A549 (cell line): Measurements from ENCODE around the gene MOB1B. TPM values are rescaled to one million over a fixed set of nuclear protein-coding genes. Genes with fewer than 3 reads are reported as not detected.
"Not testable (repeated sequence)": the region's sequence is repeated elsewhere in the genome, so short reads cannot be mapped to it uniquely, and the experiment has no call there.

Source experiments
- ATAC-seq, 2 experiments: fragments of 200-7000 bp in 1 of 2; fragments of >200 bp in 1 of 2; cut with Nextera tagmentation in 1 of 2; cut with Tn5 transposase in 1 of 2; 3 replicates each; pipeline versions ENCODE4 v1.8.0 to v1.9.1; 2018 to 2020; ENCODE audit warnings: mild to moderate bottlenecking in 1 of 2, moderate library complexity in 1 of 2
- CTCF ChIA-PET: fragments of 300-600 bp; sonication (Branson Sonifier 250); formaldehyde crosslinking; extraction: SDS; loops from one replicate; lab custom pipeline; 2021; ENCODE audit warnings: antibody characterized with exemption, inconsistent platforms; lab: Yijun Ruan, JAX
- POLR2A ChIA-PET: fragments of 350-600 bp; formaldehyde crosslinking; extraction: SDS; loops from one replicate; lab custom pipeline; 2021; ENCODE audit warnings: antibody characterized with exemption, inconsistent platforms; lab: Yijun Ruan, JAX
- DNase-seq, 2 experiments: peaks; one replicate each; pipeline versions ENCODE4 v3.0.0 to v3.0.0-alpha.2; 2011 to 2016; ENCODE audit warnings: low read depth in 1 of 2, low spot score in 1 of 2
- FAIRE-seq: peaks from 2 replicates; lab custom pipeline; 2011; peaks lifted over from hg19 to GRCh38; lab: Jason Lieb, UNC
- H3K27ac ChIP-seq, 2 experiments: fragments of >200 bp; sonication (Bioruptor Twin); formaldehyde crosslinking; 3 replicates each; pipeline ENCODE4 v1.5.1; 2016 to 2017
- H3K4me1 ChIP-seq: fragments of >200 bp; sonication (Bioruptor Twin); formaldehyde crosslinking; 3 replicates; pipeline ENCODE4 v1.6.1; 2016
- H3K4me2 ChIP-seq: fragments of >200 bp; sonication (Bioruptor Twin); formaldehyde crosslinking; 3 replicates; pipeline ENCODE4 v1.6.1; 2016
- H3K4me3 ChIP-seq: fragments of >200 bp; sonication (Bioruptor Twin); formaldehyde crosslinking; 3 replicates; pipeline ENCODE4 v1.5.1; 2016
- H3K9me3 ChIP-seq: fragments of >200 bp; sonication (Bioruptor Twin); formaldehyde crosslinking; 3 replicates; pipeline ENCODE4 v1.6.1; 2016
- CBX8 ChIP-seq: fragments of 200-600 bp; sonication (generic); IDR thresholded peaks from 2 replicates; pipeline ENCODE4 v1.6.1; 2016
- CEBPB ChIP-seq, 2 experiments: fragments of >200 bp in 1 of 2; sonication (Bioruptor Twin) in 1 of 2; formaldehyde crosslinking in 1 of 2; IDR thresholded peaks; 2 replicates each; pipeline ENCODE4 v1.6.1; 2012 to 2016
- CHD4 ChIP-seq: fragments of 200-600 bp; sonication (generic); IDR thresholded peaks from 2 replicates; pipeline ENCODE4 v1.6.1; 2016; ENCODE audit warnings: antibody characterized with exemption, mild to moderate bottlenecking, borderline replicate concordance
- ESRRA ChIP-seq: fragments of 150-350 bp; IDR thresholded peaks from 2 replicates; pipeline ENCODE4 v1.6.1; 2014; ENCODE audit warnings: mild to moderate bottlenecking, low read length, borderline replicate concordance
- FOSL2 ChIP-seq, 2 experiments: fragments of 450-650 bp in 1 of 2; fragments of >200 bp in 1 of 2; sonication (Bioruptor Twin) in 1 of 2; formaldehyde crosslinking; IDR thresholded peaks; 2 replicates each; pipeline versions ENCODE4 v1.5.0 to v1.6.1; 2016 to 2020; ENCODE audit warnings: mild to moderate bottlenecking in 1 of 2, moderate library complexity in 1 of 2
- FOXS1 ChIP-seq: fragments of 250-450 bp; sonication (Bioruptor Pico); IDR thresholded peaks from 2 replicates; pipeline ENCODE4 v1.5.0; 2020; ENCODE audit warnings: mild to moderate bottlenecking, moderate library complexity
- HES2 ChIP-seq: fragments of >200 bp; sonication (Bioruptor Twin); formaldehyde crosslinking; IDR thresholded peaks from 2 replicates; pipeline ENCODE4 v1.6.1; 2016
- HEYL ChIP-seq: fragments of 250-450 bp; sonication (Bioruptor Pico); IDR thresholded peaks from 2 replicates; pipeline ENCODE4 v1.8.0; 2021; ENCODE audit warnings: mild to moderate bottlenecking, moderate library complexity
- HOXB13 ChIP-seq: fragments of 250-450 bp; sonication (Bioruptor Pico); IDR thresholded peaks from 2 replicates; pipeline ENCODE4 v1.5.0; 2020; ENCODE audit warnings: low read depth, mild to moderate bottlenecking, moderate library complexity
- JUN ChIP-seq, 2 experiments: fragments of >200 bp; sonication (Bioruptor Twin); formaldehyde crosslinking; IDR thresholded peaks; 2 replicates in 1 of 2; 3 replicates in 1 of 2; pipeline ENCODE4 v1.6.1; 2016 to 2017
- JUNB ChIP-seq: fragments of >200 bp; sonication (Bioruptor Twin); formaldehyde crosslinking; IDR thresholded peaks from 2 replicates; pipeline ENCODE4 v1.6.1; 2016
- KDM1A ChIP-seq: fragments of 200-600 bp; sonication (generic); IDR thresholded peaks from 2 replicates; pipeline ENCODE4 v1.6.1; 2016; ENCODE audit warnings: low read depth, mild to moderate bottlenecking
- KDM5A ChIP-seq: fragments of 200-600 bp; sonication (generic); IDR thresholded peaks from 2 replicates; pipeline ENCODE4 v1.6.1; 2016; ENCODE audit warnings: antibody characterized with exemption, mild to moderate bottlenecking
- MYC ChIP-seq: IDR thresholded peaks from 2 replicates; pipeline ENCODE4 v1.6.1; 2012; ENCODE audit warnings: mild to moderate bottlenecking, inconsistent platforms, low read length, improper control_type of control experiment, borderline replicate concordance
- RARB ChIP-seq: fragments of 250-450 bp; sonication (Bioruptor Pico); IDR thresholded peaks from 2 replicates; pipeline ENCODE4 v1.8.0; 2021; ENCODE audit warnings: mild to moderate bottlenecking, moderate library complexity
- RCOR1 ChIP-seq: fragments of 150-350 bp; IDR thresholded peaks from 2 replicates; pipeline ENCODE4 v1.6.1; 2014; ENCODE audit warnings: antibody characterized with exemption, low read length, low read depth
- REST ChIP-seq: fragments of 200-600 bp; sonication (generic); IDR thresholded peaks from 2 replicates; pipeline ENCODE4 v1.6.1; 2016; ENCODE audit warnings: antibody characterized with exemption, mild to moderate bottlenecking, moderate library complexity
- RFX5 ChIP-seq: fragments of 450-650 bp; IDR thresholded peaks from 2 replicates; pipeline ENCODE4 v1.7.1; 2014; ENCODE audit warnings: antibody characterized with exemption, mild to moderate bottlenecking, moderate library complexity
- RNF2 ChIP-seq: fragments of 200-600 bp; sonication (generic); IDR thresholded peaks from 2 replicates; pipeline ENCODE4 v1.6.1; 2016; ENCODE audit warnings: low read depth, mild to moderate bottlenecking, antibody characterized with exemption, moderate library complexity, borderline replicate concordance
- TP53 ChIP-seq: fragments of 250-450 bp; sonication (Bioruptor Pico); IDR thresholded peaks from 2 replicates; pipeline ENCODE4 v1.5.0; 2021; ENCODE audit warnings: mild to moderate bottlenecking, moderate library complexity
- USF2 ChIP-seq: fragments of 450-650 bp; IDR thresholded peaks from 2 replicates; pipeline ENCODE4 v1.6.1; 2014; ENCODE audit warnings: antibody characterized with exemption
- ZFP36 ChIP-seq: fragments of 450-650 bp; IDR thresholded peaks from 2 replicates; pipeline ENCODE4 v1.6.1; 2014; ENCODE audit warnings: borderline replicate concordance; ENCODE audit not compliant: partially characterized antibody
- WGBS: methylation state at CpG from one replicate; pipeline ENCODE4 v1.1.6; 2017; ENCODE audit errors: missing lambda C conversion rate; 5-methylcytosine and 5-hydroxymethylcytosine counted together
- polyA plus RNA-seq, 4 experiments: library from polyadenylated mRNA; depleted of rRNA in 3 of 4; stranded (reverse); fragments of >200 nt; fragmentation: RNase III in 1 of 4; extraction: RNeasy Plus Mini Kit Qiagen cat#74134 plus additional on column Dnase treatment in 1 of 4; gene quantifications; 2 replicates in 3 of 4; 3 replicates in 1 of 4; pipeline ENCODE4 v1.2.3, GENCODE V29; 2011 to 2017
- TF ChIP-seq, protein P1 (sequence below): fragments of 250-450 bp; sonication (Bioruptor Pico); IDR thresholded peaks from 2 replicates; pipeline ENCODE4 v1.5.0; 2021; ENCODE audit warnings: mild to moderate bottlenecking, moderate library complexity, borderline replicate concordance
- TF ChIP-seq, protein P2 (sequence below): IDR thresholded peaks from 2 replicates; pipeline ENCODE4 v1.6.1; 2012

MOB1B gene
- polyA plus RNA-seq, 2 of the 4 experiments (the other 2 are of a cell fraction) = 6.7 to 9.5 TPM

DNA sequence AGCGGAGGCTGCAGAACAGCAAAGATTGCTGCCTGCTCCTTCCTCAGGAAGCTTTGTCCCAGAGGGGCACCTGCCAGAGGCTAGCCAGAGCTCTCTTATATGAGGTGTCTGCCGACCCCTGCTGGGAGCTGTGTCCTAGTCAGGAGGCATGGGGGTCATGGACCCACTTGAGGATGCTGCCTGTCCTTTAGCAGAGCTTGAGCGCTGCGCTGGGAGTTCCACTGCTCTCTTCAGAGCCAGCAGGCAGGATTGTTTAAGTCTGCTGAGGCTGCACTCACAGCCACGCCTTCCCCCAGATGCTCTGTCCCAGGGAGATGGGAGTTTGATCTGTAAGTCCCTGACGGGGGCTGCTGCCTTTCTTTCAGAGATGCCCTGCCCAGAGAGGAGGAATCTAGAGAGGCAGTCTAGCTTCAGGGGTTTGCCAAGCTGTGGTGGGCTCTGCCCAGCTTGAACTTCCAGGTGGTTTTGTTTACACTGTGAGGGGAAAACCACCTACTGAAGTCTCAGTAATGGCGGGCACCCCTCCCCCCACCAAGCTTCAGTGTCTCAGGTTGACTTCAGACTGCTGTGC is 102.2 kb downstream of the MOB1B start:
- CTCF ChIA-PET = interaction anchor here (0.6 to 1.3 kb wide), 2 partner anchors 348 to 409 kb away, joined by 3 read pairs; no protein-coding TSS in a partner anchor

DNA sequence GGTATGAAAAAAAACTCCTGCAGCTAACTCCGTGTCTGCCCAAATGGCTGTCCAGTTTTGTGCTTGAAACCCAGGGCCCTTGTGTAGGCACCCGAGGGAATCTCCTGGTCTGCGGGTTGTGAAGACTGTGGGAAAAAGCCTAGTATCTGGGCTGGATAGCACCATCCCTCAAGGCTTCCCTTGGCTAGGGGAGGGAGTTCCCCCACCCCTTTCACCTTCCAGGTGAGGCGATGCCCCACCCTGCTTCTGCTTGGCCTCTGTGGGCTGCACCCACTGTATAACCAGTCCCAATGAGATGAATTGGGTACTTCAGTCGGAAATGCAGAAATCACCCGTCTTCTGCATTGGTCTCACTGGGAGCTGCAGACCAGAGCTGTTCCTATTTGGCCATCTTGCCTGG is 102.9 kb downstream of the MOB1B start:
- POLR2A ChIA-PET, CTCF ChIA-PET, H3K27ac ChIP-seq, H3K9me3 ChIP-seq, H3K4me2 ChIP-seq, ATAC-seq, FAIRE-seq, H3K4me1 ChIP-seq, H3K4me3 ChIP-seq, DNase-seq: not testable (repeated sequence)
- 84% methylated on average over 5 of the region's 6 CpGs for WGBS

More for the DNA sequence above, 102.2 kb downstream of the MOB1B start:
- TF ChIP-seq KDM1A (no peak), MYC (no peak), RCOR1 (no peak), CEBPB (IDR thresholded peaks at IDR 0.05) (no peak), ESRRA (no peak), JUNB (no peak), RFX5 (no peak), CHD4 (no peak), ZFP36 (no peak)
- TF ChIP-seq, protein P1, sequence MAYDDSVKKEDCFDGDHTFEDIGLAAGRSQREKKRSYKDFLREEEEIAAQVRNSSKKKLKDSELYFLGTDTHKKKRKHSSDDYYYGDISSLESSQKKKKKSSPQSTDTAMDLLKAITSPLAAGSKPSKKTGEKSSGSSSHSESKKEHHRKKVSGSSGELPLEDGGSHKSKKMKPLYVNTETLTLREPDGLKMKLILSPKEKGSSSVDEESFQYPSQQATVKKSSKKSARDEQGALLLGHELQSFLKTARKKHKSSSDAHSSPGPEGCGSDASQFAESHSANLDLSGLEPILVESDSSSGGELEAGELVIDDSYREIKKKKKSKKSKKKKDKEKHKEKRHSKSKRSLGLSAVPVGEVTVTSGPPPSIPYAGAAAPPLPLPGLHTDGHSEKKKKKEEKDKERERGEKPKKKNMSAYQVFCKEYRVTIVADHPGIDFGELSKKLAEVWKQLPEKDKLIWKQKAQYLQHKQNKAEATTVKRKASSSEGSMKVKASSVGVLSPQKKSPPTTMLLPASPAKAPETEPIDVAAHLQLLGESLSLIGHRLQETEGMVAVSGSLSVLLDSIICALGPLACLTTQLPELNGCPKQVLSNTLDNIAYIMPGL (CRISPR knock-in tag) = no peak
- DNase-seq = no peak
- Histone ChIP-seq H3K4me3 (no peak overlapping the region), H3K4me2 (no peak overlapping the region), H3K4me1 (peaks cover 2% of the 10 kb centered on the region; the same call in 2 of the 3 replicates), H3K9me3 (peaks cover 3% of the 10 kb centered on the region; the same call in 1 of the 3 replicates), H3K27ac (no peak overlapping the region)
- WGBS = 90% methylated on average over 2 of the region's 7 CpGs
- POLR2A ChIA-PET = no interaction called here
- no peak for ATAC-seq
- FAIRE-seq = no peak

GRCh38 chr4:71006203-71006907 is 104.2 kb downstream of the MOB1B start:
- ChIA-PET POLR2A (no interaction called here), CTCF (no interaction called here)
- WGBS = 91% methylated on average over 6 of the region's 6 CpGs
- FAIRE-seq = no peak
- Histone ChIP-seq H3K4me2 (no peak overlapping the region), H3K4me1 (peaks cover 8% of the 10 kb centered on the region; the same call in 2 of the 3 replicates), H3K9me3 (no peaks in the 10 kb centered on the region), H3K27ac (no peak overlapping the region), H3K4me3 (no peak overlapping the region)
- no peak for DNase-seq
- no peak for ATAC-seq
- no peak for TF ChIP-seq HES2
- no peak for TF ChIP-seq TP53 (CRISPR knock-in tag)
- TF ChIP-seq HOXB13 (CRISPR knock-in tag) = no peak
- TF ChIP-seq FOSL2 (IDR thresholded peaks at IDR 0.05) = no peak
- no peak for TF ChIP-seq FOSL2 (CRISPR knock-in tag; IDR thresholded peaks at IDR 0.05)
- no peak for TF ChIP-seq RARB (CRISPR knock-in tag)
- no peak for TF ChIP-seq RNF2
- TF ChIP-seq KDM5A = no peak
- no peak for TF ChIP-seq USF2
- TF ChIP-seq CBX8 = no peak
- TF ChIP-seq REST = no peak
- TF ChIP-seq, protein P2, sequence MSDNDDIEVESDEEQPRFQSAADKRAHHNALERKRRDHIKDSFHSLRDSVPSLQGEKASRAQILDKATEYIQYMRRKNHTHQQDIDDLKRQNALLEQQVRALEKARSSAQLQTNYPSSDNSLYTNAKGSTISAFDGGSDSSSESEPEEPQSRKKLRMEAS = no peak
- no peak for TF ChIP-seq FOXS1 (CRISPR knock-in tag)
- no peak for TF ChIP-seq CEBPB (IDR thresholded peaks at IDR 0.05)
- no peak for TF ChIP-seq MYC
- TF ChIP-seq ZFP36 = no peak
- no peak for TF ChIP-seq RCOR1
- no peak for TF ChIP-seq JUN (IDR thresholded peaks at IDR 0.05)
- TF ChIP-seq HEYL (CRISPR knock-in tag) = no peak
